Endothelial cell of umbilical vein (primary cell): ENCODE results near the gene SSTR5. TPM values are rescaled to one million over a fixed set of nuclear protein-coding genes. Genes with fewer than 3 reads are reported as not detected.

Source experiments
- BruUV-seq: library from RNA; stranded (reverse); fragments of 400-500 nt; replicated peaks from 2 replicates; lab custom pipeline; 2021; lab: Mats Ljungman, UMichigan
- CTCF ChIA-PET: fragments of 300-600, 350-600 bp; sonication (Branson Sonifier 250); formaldehyde crosslinking; loops from one replicate; lab custom pipeline; 2021; ENCODE audit warnings: antibody characterized with exemption, inconsistent platforms; lab: Charles Lee
- POLR2A ChIA-PET: fragments of 300-600, 350-600 bp; sonication (Branson Sonifier 250); formaldehyde crosslinking; loops from one replicate; lab custom pipeline; 2021; ENCODE audit warnings: antibody characterized with exemption, inconsistent platforms; lab: Charles Lee
- DNase-seq: peaks from one replicate; pipeline ENCODE4 v3.0.0-alpha.2; 2011; ENCODE audit warnings: low read depth, low spot score
- FAIRE-seq: peaks from 2 replicates; lab custom pipeline; 2011; peaks lifted over from hg19 to GRCh38; lab: Jason Lieb, UNC
- H2AFZ ChIP-seq: 2 replicates; pipeline ENCODE4 v1.6.0; 2012; ENCODE audit warnings: low read depth, low read length, control low read depth, inconsistent platforms
- H3K27ac ChIP-seq: 2 replicates; pipeline ENCODE4 v1.5.1; 2011; ENCODE audit warnings: low read depth, mild to moderate bottlenecking, control low read depth, low read length, moderate library complexity; ENCODE audit not compliant: insufficient read depth
- H3K27me3 ChIP-seq, 2 experiments: 2 replicates each; pipeline versions ENCODE4 v1.6.0 to v1.6.1; 2011; ENCODE audit warnings: low read length in 2 of 2, mixed read lengths in 1 of 2; ENCODE audit not compliant: control insufficient read depth in 2 of 2, insufficient read depth in 2 of 2
- H3K36me3 ChIP-seq, 2 experiments: 2 replicates in 1 of 2; 3 replicates in 1 of 2; pipeline ENCODE4 v1.5.1; 2011; ENCODE audit warnings: low read length in 2 of 2, mild to moderate bottlenecking in 1 of 2, moderate library complexity in 1 of 2; ENCODE audit not compliant: control insufficient read depth in 2 of 2, insufficient read depth in 2 of 2; ENCODE audit errors: extremely low read depth in 1 of 2
- H3K4me1 ChIP-seq: 3 replicates; pipeline ENCODE4 v1.5.1; 2011; ENCODE audit warnings: mild to moderate bottlenecking, low read length; ENCODE audit not compliant: control insufficient read depth, insufficient read depth; ENCODE audit errors: extremely low read depth
- H3K4me2 ChIP-seq: 2 replicates; pipeline ENCODE4 v1.6.1; 2011; ENCODE audit warnings: low read length, control low read depth, mixed read lengths; ENCODE audit not compliant: insufficient read depth
- H3K4me3 ChIP-seq, 3 experiments: fragments of 200-600 bp in 1 of 3; sonication (generic), shearing (Covaris generic) in 1 of 3; replicated peaks in 1 of 3; 2 replicates each; pipeline ENCODE4 v1.5.1; 2011 to 2016; ENCODE audit warnings: control low read depth in 3 of 3, low read length in 3 of 3, mild to moderate bottlenecking in 2 of 3, inconsistent platforms in 1 of 3, low read depth in 1 of 3, moderate library complexity in 1 of 3; ENCODE audit not compliant: insufficient read depth in 1 of 3
- H3K79me2 ChIP-seq: 2 replicates; pipeline ENCODE4 v1.6.0; 2012; ENCODE audit warnings: low read length, inconsistent platforms; ENCODE audit not compliant: control insufficient read depth, insufficient read depth
- H3K9ac ChIP-seq: replicated peaks from 2 replicates; pipeline ENCODE3; 2011; ENCODE audit warnings: low read length, control low read depth; ENCODE audit not compliant: insufficient read depth; ENCODE audit errors: extremely low read depth
- H3K9me1 ChIP-seq: replicated peaks from 3 replicates; pipeline ENCODE4 v1.6.0; 2011; ENCODE audit warnings: mild to moderate bottlenecking, low read length; ENCODE audit not compliant: control insufficient read depth, insufficient read depth; ENCODE audit errors: extremely low read depth
- H3K9me3 ChIP-seq: replicated peaks from 2 replicates; pipeline ENCODE4 v1.5.1; 2012; ENCODE audit warnings: low read length, inconsistent platforms; ENCODE audit not compliant: control insufficient read depth, insufficient read depth
- H4K20me1 ChIP-seq: replicated peaks from 2 replicates; pipeline ENCODE3; 2011; ENCODE audit warnings: mild to moderate bottlenecking, low read length; ENCODE audit not compliant: control insufficient read depth, insufficient read depth; ENCODE audit errors: extremely low read depth
- EZH2 ChIP-seq: IDR thresholded peaks from 2 replicates; pipeline ENCODE4 v1.6.1; 2012; ENCODE audit warnings: borderline replicate concordance, low read depth, mild to moderate bottlenecking, moderate library complexity, low read length, inconsistent platforms; ENCODE audit not compliant: severe bottlenecking
- FOS ChIP-seq: IDR thresholded peaks from 2 replicates; pipeline ENCODE4 v1.6.1; 2011; ENCODE audit warnings: mild to moderate bottlenecking, low read length, moderate library complexity, borderline replicate concordance; ENCODE audit not compliant: insufficient read depth
- GATA2 ChIP-seq: IDR thresholded peaks from 2 replicates; pipeline ENCODE4 v1.7.0; 2011; ENCODE audit warnings: low read depth, mild to moderate bottlenecking, moderate library complexity, mixed read lengths, low read length; ENCODE audit not compliant: insufficient read length, insufficient read depth
- MAX ChIP-seq: IDR thresholded peaks from 2 replicates; pipeline ENCODE4 v1.6.1; 2011; ENCODE audit not compliant: insufficient read depth, insufficient read length
- MYC ChIP-seq: IDR thresholded peaks from one replicate; pipeline ENCODE4 v1.6.1; 2011; ENCODE audit warnings: mild to moderate bottlenecking, low read depth, low read length
- POLR2A ChIP-seq: IDR thresholded peaks from 2 replicates; pipeline ENCODE4 v1.6.1; 2012; ENCODE audit warnings: low read depth, mild to moderate bottlenecking, control low read depth, low read length
- POLR2AphosphoS5 ChIP-seq: IDR thresholded peaks from 2 replicates; pipeline ENCODE4 v1.6.1; 2012; ENCODE audit warnings: low read depth, mild to moderate bottlenecking, control low read depth, low read length, moderate library complexity; ENCODE audit not compliant: insufficient read depth
- dilution Hi-C: fragments of 300-500 bp; cut with MboI; formaldehyde crosslinking; loops from one replicate; pipeline ENCODE4 v1.15.0; 2019; ENCODE audit warnings: low sequenced_read_pairs; ENCODE audit not compliant: extremely low pct_ligation_motif_present
- intact Hi-C: fragments of 100-400 bp; cut with micrococcal nuclease; formaldehyde crosslinking; loops from one replicate; pipeline ENCODE4 v1.10.0; 2022
- polyA plus RNA-seq, 4 experiments: library from polyadenylated mRNA; depleted of rRNA in 3 of 4; stranded (reverse) in 3 of 4; unstranded in 1 of 4; fragments of >200 nt; gene quantifications; 2 replicates each; pipeline versions ENCODE4 v1.2.1 to v1.2.3, GENCODE V29; 2011 to 2012; ENCODE audit warnings: missing spikeins in 1 of 4
- total RNA-seq: library from RNA; stranded (reverse); gene quantifications from 2 replicates; pipeline ENCODE4 v1.2.3, GENCODE V29; 2021
- TF ChIP-seq, protein P1 (sequence below), 2 donors: IDR thresholded peaks; 1 replicate in 1 of 2; 2 replicates in 1 of 2; pipeline ENCODE4 v1.5.1; 2011; ENCODE audit warnings: low read length in 2 of 2, mild to moderate bottlenecking in 2 of 2, moderate library complexity in 2 of 2, control low read depth in 1 of 2, inconsistent platforms in 1 of 2, low read depth in 1 of 2; ENCODE audit not compliant: insufficient read depth in 1 of 2; ENCODE audit errors: extremely low read depth in 1 of 2

SSTR5 gene
- total and polyA plus RNA-seq, 2 donors (not counting 3 experiments of a cell fraction or from before 2014, with no cell fraction given) = 0.24 to 0.52 TPM

- DNase-seq (no peak), FAIRE-seq (no peak)
- intact Hi-C loops (no loop called here), dilution Hi-C loops (no loop called here)
- Histone ChIP-seq H3K27ac (no peak overlapping the region), H3K79me2 (no peaks in the 10 kb centered on the region), H2AFZ (no peak overlapping the region), H3K9me3 (no peaks in the 10 kb centered on the region), H3K4me2 (no peak overlapping the region), H3K9ac (no peak overlapping the region), H4K20me1 (no peaks in the 10 kb centered on the region), H3K27me3 (no peaks in the 10 kb centered on the region), H3K4me1 (no peaks in the 10 kb centered on the region), H3K4me3 (no peak overlapping the region), H3K36me3 (no peaks in the 10 kb centered on the region), H3K9me1 (no peaks in the 10 kb centered on the region)
- POLR2A ChIA-PET = no interaction called here
- TF ChIP-seq, protein P1, sequence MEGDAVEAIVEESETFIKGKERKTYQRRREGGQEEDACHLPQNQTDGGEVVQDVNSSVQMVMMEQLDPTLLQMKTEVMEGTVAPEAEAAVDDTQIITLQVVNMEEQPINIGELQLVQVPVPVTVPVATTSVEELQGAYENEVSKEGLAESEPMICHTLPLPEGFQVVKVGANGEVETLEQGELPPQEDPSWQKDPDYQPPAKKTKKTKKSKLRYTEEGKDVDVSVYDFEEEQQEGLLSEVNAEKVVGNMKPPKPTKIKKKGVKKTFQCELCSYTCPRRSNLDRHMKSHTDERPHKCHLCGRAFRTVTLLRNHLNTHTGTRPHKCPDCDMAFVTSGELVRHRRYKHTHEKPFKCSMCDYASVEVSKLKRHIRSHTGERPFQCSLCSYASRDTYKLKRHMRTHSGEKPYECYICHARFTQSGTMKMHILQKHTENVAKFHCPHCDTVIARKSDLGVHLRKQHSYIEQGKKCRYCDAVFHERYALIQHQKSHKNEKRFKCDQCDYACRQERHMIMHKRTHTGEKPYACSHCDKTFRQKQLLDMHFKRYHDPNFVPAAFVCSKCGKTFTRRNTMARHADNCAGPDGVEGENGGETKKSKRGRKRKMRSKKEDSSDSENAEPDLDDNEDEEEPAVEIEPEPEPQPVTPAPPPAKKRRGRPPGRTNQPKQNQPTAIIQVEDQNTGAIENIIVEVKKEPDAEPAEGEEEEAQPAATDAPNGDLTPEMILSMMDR (IDR thresholded peaks at IDR 0.05; ENCODE audit: extremely low read depth in 1 of 2, insufficient read depth in 1 of 2, low read depth in 1 of 2, low read length in 2 of 2) = no peak
- no peak for TF ChIP-seq FOS
- TF ChIP-seq GATA2 = no peak
- TF ChIP-seq POLR2A = no peak
- TF ChIP-seq MYC = no peak
- TF ChIP-seq POLR2AphosphoS5 = no peak
- TF ChIP-seq MAX = no peak
- no peak for TF ChIP-seq EZH2
- CTCF ChIA-PET = interaction anchor here (1.4 kb wide), 1 partner anchor 23 kb away, joined by 3 read pairs; no protein-coding TSS in a partner anchor
- BruUV-seq = no TSS peak
These were observed 53.5 kb downstream of the SSTR5 start for GRCh38 chr16:1126044-1126443.
